HG03159 (cell line): ENCODE measurements around the gene PAF1.
"Not testable (repeated sequence)": the region's sequence is repeated elsewhere in the genome, so short reads cannot be mapped to it uniquely, and the experiment has no call there.

ENCODE experiments used
- ATAC-seq: cut with Tn5 transposase; IDR thresholded peaks from one replicate; pipeline ENCODE4 v1.9.1; 2021; ENCODE audit warnings: mild to moderate bottlenecking, moderate library complexity; ENCODE audit not compliant: unreplicated experiment

The PAF1 gene

DNA sequence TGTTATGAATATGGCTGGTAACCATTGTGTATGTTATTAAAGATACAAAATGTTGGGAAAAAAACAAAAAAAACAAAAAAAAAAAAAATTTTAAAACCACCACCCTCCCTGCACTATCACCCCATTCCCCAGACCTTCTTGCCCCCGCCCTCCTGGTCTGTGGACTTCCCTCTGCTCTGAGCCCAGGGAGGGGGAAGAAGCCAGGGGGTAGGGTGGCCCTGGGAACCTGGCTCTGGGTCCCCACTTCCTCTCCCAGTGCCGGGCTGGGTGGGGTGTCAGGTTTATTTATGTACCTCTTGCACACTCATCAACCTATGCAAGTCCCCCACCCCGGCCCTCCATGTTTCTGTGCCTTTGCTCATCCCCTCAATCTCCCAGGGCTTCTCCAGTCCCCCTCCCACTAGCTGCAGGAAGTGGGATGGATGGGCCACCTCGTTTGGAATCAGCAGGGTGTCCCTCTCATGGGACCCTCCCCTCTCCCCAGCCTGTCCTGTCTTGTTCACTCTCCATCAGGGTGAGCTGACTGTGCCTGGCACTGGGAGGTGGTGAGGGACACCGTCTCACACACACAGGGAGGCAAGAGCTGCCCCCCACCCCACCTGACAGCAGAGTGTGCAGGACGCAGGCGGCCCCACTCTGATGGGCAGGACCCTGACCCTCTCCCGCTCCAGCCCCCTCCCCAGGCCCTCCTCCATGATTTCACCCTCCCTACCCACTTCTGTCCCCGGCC lies 5.9 kb downstream of the PAF1 start:
- no peak for ATAC-seq

DNA sequence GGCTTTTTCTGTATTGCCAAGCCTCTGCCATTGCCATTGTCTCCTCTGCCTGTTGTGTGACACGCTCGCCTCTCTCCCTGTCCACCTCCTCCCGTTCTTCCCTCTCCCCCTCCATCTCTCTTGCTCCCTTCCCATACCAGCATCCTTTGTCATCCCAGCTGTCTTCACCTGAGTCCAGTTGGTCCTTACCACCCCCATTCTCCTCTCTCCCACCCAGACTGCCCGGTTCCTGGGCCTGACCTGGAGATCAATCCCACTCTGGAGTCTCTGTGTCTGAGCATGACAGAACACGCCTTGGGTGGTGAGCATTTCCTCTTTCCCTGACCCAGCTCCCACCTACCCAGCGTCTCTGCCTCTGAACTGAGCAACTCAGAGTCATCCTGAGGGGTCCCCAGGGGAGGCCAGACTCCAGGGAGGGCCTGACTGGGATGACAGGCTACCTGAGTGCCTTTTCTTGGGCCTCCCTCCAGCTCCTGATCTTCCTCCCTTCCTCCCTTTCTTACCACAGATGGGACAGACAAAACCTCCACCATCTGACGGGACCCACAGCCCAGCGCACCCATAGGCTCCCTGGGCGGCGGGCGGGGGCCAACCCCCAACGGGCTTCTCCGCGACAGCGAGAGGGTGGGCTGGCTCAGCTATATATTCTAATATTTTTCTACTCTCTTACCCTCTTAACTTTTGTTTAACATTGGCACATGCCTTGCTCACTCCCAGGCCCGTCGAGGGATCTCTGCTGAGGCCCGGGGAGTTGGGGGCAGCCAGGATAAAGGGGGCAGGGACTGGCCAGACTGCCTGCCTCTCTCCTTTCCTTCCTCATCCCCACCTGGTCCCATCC lies 7.7 kb downstream of the PAF1 start:
- ATAC-seq, result no peak

DNA sequence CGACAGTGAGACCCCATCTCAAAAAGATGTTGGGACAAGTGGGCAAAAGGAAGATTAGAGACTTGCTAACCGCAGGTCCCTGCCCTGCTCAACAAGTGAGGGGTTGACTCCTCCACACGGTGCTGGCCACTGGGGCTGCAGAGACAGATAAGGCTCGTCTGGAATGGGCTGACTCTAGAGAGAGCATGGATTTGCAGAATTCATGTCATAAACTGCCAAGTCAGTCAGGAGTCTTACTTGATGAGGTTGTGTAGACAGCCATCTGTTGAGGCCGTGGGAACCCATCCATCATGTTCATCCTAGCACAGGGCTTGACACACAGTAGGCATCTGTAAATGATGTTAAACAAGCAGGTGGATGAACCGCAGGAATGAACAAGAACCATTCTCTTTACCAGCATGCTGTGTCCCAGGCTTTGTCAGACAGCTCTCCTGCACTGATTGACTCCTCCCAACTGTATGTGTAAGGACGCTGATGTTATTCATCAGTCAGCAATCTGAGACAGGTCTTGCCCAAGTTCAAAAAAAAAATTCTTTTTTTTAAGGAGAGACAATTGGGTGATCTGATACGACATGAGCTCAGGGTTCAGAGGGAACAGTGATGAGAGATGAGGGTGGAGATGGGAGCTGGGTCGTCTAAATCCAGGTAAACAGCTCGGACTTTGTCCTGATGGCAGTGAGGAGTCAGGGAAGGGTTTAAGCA lies 8.8 kb downstream of the PAF1 start:
- ATAC-seq, result no peak

DNA sequence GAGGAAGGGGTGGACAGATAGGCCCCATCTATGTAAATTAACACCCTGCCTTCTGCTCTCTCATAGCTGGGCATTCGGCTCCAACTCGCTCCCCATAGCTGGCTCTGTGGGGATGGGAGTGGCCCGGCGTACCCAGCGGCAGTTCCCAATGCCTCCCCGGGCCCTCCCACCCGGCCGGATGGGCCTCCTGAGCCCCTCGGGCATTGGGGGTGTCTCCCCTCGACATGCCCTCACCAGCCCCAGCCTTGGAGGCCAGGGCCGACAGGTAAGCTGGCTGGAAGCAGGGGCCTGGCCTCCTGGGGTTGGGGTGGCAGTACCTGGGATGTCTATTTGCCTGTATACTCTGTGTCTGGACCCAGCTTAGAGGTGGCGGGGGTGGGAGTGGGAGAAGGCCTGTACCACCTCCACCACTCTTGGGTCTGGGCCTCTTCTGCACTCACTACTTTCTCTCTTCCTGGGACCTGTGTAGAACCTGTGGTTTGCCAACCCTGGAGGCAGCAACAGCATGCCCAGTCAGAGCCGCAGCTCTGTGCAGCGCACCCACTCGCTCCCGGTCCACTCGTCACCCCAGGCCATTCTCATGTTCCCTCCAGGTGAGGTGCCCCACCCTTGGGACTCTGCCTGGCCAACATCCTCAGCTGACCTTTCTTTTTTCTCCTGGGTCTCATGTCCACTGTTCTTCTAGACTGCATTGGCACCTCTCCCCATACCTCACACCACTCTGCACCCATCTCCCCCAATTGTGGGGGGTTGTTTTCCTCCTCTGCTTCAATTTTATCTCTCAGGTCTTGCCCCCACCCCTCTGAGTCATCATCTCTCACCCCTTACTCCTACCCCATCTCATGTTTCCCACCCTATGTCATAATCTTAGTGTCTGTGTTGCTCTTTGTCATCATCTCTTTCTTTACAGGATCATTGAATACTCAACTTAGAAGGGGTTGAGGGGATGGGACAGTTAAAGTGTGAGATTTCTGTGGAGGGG lies 10.1 kb downstream of the PAF1 start:
- no peak for ATAC-seq

DNA sequence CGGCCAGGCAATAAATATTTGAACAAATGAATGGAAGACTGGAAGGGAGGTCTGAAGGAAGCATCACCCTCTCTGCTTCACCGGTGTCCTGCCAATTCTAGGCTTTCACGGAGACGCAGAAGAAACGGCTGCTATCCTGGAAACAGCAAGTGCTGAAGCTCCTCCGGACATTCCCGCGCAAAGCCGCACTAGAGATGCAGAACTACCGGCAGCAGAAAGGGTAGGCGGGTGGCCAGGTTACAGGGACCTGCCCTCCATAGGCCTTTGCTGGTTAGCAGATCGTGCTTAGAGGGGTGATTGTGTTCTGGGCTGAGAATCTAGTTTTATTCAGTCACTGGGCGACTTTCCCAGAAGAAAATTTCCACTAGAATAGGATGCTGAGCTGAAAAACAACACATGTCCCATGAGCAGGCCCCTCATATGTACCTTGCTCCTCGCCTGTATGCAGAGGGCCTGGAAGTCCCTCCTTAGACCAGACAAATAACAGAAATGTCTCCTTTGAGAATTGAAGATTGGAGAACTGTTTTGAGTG lies 11.0 kb downstream of the PAF1 start:
- no peak for ATAC-seq

DNA sequence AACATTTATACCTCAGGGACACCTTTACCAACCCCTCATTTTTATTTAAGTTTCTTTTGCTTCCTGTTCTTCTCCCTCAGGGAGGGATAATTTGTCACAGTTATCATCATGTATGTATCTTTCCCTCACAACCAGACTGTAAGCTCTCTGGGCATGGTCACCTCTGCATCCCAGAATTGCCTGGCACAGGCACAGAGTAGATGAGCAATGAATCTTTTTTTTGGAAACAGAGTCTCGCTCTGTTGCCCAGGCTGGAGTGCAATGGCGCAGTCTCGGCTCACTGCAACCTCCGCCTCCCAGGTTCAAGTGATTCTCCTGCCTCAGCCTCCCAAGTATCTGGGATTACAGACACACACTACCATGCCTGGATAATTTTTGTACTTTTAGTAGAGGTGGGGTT lies 11.5 kb downstream of the PAF1 start:
- not testable (repeated sequence) for ATAC-seq

DNA sequence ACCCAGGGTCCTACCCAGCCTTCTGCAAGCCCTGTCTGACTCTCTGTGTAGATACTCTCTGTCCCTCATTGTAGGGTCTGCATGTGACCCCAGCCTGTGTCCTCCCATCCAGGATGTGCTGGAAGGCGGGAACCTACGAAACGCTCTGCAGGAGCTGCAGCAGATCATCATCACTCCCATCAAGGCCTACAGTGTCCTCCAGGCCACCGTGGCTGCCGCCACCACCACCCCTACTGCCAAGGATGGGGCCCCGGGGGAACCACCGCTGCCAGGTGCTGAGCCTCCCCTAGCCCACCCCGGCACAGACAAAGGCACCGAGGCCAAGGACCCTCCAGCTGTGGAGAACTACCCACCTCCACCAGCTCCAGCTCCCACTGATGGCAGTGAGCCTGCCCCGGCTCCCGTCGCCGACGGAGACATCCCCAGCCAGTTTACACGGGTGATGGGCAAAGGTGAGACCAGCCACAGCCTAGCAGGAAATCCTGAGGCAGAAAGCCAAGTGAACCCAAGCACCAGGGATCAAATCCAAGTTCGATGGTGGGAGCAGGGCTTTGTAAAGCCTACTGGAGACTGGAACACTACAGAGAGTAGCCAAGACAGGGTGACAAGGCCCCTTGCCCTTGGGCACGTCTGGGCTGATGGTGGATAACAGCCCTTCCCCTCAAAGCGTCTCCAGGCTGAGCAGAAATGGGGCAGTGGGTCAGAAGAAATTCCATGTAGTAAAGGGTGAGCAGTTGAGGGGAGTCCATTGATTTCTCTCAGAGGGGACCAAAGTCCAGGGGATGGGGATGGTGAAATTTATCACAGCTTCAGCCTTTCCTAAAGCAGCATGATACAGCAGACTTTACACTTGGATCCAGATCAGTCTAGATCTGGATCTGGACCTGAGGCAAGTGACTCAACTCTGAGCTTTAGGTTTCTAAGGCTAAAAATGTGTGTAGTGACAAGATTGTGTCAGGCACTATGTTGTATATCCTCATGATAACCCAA lies 13.2 kb downstream of the PAF1 start:
- ATAC-seq, result no peak

DNA sequence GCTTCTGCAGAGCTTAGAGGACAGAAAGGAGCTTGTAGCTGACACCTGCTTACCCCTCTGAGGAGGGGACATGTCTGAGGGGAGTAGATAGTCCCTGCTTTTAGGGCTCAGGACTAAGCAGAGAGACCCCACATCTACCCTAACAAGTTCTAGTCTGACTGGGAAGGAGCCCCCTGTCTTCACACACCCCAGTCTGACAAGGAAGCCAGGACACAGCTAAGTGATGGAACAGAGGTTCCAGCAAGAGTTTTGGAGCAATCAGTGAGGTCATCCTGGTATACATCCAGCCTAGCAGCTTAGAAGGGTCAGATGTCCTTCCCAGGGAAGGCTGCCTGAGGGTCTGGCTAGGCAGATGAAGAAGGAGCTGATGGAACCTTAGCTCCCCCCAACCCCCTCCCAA lies 15.0 kb downstream of the PAF1 start:
- ATAC-seq, result no peak

DNA sequence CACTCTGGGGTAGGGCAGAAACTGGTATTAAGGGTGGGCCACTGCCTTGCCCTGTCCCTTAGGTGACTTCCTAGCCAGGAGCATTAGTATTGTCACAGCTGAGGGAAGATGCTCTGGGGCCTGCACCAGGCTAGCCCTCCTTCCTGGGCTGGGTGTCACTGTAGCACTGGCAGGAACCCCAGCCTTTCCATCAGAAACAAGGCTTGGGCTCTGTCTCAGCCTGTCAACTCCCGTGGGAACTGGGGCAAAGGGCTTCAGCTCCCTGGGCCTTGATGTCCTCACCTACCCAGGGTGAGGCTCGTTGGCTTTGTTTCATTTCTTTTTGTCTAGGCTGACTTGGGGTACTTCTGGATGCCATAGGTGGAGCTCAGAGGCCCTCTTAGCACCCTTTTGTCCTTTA lies 18.0 kb downstream of the PAF1 start:
- no peak for ATAC-seq

DNA sequence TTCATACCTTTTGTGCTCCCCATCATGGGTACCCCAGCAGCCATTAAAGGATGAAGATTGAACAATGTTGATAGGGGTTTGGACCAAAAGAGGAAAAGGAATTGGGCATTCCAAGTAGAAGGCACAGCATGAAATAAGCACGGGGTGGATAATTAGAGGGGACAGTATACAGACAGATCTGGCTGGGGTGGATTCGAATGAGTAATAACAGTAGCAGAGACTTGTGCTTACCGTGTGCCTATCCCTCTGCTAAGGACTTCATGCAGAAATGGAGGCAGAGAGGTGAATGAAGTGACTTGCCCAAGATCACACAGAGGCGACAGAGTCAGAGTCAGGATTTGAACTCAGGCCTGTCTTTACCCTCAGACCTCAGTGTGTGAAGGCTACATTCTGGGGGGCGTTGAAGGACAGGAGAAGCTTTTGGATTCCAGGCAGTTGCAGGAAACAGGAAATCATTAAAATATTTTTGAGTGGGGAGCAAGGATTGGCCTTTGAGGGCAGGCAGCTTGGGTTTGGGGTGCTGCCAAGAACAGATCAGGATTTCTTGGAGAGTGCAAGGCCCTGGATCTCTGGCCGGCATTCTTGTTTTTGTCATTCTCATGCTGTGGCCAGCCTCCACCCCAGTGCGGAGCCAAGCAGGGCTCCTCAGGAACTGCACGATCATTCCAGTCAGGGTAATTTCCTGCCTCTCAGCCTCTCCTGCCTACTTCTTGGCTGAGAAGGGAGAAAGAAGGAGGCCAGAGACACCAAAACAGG lies 18.7 kb downstream of the PAF1 start:
- no peak for ATAC-seq

DNA sequence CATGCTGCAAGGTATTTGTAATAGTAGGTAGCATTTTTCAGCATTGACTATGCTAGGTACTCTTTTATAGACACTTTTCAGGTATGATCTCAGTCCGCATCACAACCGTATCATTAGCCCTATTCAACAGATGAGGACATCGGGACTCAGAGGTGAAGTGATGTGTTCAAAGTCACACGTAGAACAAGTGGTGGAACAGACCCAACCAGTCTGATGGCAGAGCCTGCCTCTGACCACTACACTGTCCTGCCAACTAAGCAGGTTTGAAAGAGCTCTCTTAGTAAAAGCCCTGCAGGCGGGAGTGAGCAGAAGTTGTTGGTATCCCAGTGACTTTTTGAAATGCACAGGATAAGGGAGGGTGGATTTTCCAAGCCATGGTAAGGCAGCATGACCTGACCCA lies 20.2 kb downstream of the PAF1 start:
- ATAC-seq, result no peak

DNA sequence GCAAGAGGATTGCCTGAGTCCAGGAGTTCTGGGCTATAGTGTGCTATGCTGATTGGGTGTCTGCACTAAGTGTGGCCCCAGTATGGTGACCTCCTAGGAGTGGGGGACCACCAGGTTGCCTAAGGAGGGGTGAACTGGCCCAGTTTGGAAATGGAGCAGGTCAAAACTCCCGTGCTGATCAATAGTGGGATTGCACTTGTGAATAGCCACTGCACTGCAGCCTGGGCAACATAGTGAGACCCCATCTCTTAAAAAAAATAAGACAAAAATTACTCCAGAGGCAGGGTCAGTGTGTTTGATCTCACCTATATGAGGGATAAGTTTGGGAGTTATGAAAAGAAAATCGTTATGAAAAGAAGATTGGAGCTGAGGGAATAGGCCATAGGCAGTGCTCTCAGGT lies 21.7 kb downstream of the PAF1 start:
- ATAC-seq, result no peak

DNA sequence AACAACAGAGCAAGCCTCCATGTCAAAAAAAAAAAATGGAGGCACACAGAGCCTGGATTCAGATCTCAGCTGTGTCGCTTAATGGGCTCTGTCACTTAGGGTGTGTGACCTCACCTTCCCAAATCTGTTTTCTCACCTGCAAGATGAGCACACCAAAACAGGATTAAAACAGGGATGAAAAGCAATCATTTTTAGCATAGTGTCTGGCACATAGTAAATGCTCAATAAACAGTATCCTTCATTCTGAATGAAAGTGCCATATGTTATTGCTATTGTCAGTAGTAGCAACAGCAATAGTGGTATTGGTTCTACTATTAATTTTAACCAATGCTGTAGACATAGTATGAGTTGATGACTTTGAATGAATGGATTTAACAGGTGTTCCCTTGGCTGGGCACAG lies 25.4 kb downstream of the PAF1 start:
- ATAC-seq, result no peak

DNA sequence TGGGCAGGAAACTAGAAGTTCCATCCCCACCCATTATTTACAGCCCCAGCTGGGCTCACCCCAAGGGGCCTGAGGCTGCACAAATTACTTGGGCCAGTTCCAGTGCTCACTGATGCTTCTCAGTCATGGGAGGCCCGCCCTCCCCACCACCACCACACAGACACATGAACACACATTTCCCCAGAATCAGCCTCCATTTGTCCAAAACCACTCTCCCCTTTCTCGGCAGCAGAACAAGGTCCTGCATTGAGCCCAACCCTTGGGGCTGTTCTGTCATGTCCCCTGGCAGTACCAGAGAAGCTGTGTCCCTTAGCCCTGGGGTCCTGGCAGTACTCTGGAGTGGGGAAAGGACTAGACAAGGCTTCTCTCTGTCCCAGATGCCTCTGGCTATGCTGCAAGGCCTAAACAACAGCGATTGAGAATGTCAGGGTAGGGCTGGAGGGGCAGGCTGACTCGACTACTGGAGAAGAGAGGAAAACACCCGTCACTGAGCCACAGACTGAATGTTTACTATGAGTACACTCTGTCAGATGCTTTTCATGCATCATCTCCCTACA lies 26.9 kb downstream of the PAF1 start:
- no peak for ATAC-seq

DNA sequence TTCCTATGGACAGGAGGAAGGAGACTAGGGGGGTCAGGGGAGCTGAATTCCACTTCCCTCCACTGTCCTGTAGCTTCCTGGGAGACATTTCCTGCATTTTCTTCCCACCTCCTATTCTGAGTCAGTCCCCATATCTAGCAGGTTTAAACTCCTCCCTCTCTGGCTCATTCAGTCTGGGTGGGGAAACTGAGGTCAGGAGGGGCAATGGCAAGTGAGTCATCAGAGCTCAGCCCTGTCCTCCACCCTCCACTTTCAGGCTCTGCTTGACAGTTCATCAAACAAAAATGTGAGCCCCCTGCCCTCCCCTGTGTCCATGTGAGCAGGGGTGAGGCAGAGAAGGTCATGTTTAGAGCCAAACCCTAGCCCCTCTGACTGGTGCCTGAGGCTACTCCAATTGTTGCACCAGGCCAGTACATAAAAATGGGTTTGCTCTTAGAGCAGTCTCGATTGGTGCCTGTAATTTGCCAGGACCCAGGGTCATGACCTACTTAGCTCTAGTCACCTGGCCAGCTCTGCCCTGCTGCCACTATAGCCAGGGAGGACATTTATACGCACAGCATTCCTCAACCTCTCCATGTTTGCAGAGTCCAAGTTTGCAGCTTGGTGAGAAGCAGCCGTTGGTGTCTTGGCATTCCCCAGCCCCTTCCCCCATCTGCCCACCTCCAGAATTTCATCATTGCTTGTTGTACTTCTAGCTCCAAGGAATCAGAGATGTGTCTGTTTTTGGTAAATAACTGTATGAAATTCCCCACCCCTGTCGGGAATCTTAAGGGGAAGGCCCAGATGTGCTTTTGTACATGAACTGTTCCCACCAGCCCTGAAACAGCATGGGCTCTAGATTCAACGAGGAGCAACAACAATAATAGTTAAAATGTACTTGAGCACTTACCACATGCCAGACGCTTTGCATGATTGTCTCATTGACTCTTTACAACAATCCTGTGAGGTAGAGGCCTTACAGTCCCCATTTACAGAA lies 27.9 kb downstream of the PAF1 start:
- ATAC-seq, result no peak

DNA sequence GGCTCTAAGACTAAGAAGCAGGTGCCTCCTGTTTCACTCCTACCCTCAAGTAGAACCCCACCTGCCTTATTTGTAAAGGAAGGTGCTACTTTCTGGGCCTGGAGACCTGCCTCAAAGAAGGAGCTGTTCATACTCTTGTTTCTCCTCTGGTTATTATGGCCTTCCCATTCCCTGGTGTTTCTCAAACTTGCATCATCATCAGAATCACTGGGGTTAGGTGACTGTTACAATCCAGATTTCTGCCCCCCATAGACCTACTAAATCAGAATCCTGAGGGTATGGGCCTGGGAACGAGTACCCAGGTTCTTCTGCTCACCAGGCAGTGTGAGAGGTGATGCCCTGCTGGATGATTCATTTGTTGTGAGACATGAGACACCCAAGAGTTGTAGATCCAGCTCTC lies 30.3 kb downstream of the PAF1 start:
- ATAC-seq, result no peak

DNA sequence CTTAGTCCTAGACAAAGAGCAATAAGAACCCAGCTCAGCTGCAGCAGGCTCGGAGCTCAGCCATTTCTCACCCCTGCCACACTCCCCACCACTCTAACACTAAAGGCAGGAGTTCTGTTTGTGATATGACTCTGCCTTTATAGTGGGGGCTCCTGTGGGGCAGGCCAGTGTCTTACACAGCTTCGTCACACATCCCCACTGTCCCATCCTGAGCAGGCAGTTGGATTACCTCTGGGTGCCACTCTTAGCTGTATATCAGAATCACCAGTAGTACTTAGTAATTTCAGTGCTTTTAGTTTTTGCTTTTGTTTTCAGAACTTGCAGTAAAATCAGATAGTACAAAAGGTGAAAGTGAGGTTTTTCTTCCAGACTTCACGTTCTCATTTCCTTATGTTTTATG lies 31.9 kb downstream of the PAF1 start:
- no peak for ATAC-seq
